IMR-90 (cell line): Measurements from ENCODE around the gene MLF2. TPM values are rescaled to one million over a fixed set of nuclear protein-coding genes. Genes with fewer than 3 reads are reported as not detected.
A peak's percentile ranks its signal among the peaks of the same experiment; 100 is the strongest.

Source experiments
- ATAC-seq: fragments of 200-7000 bp; cut with Tn5 transposase; 2 replicates; pipeline ENCODE4 v1.9.1; 2020; ENCODE audit warnings: low read depth, mild to moderate bottlenecking, moderate library complexity
- BruUV-seq: library from RNA; stranded (reverse); fragments of 400-500 nt; replicated peaks from 2 replicates; lab custom pipeline; 2021; lab: Mats Ljungman, UMichigan
- CTCF ChIA-PET: fragments of 300-600 bp; formaldehyde crosslinking; extraction: SDS; loops from one replicate; lab custom pipeline; 2021; ENCODE audit warnings: antibody characterized with exemption; lab: Yijun Ruan, JAX
- POLR2A ChIA-PET: fragments of 300-600 bp; sonication (Branson Sonifier 250); formaldehyde crosslinking; loops from one replicate; lab custom pipeline; 2022; ENCODE audit warnings: antibody characterized with exemption; ENCODE audit not compliant: unreplicated experiment; lab: Charles Lee
- DNase-seq: peaks from one replicate; pipeline ENCODE4 v3.0.0; 2013
- H2AFZ ChIP-seq: replicated peaks from 2 replicates; pipeline ENCODE3; 2013; ENCODE audit warnings: low read length, mild to moderate bottlenecking; ENCODE audit not compliant: poor library complexity
- H2AK5ac ChIP-seq: 2 replicates; pipeline ENCODE4 v1.6.1; 2013; ENCODE audit warnings: low read depth, low read length, inconsistent platforms
- H2AK9ac ChIP-seq: replicated peaks from 2 replicates; pipeline ENCODE3; 2013; ENCODE audit warnings: mild to moderate bottlenecking, low read depth, low read length, moderate library complexity; ENCODE audit not compliant: poor library complexity
- H2BK120ac ChIP-seq: 2 replicates; pipeline ENCODE4 v1.6.1; 2013; ENCODE audit warnings: low read depth, low read length, inconsistent platforms
- H2BK15ac ChIP-seq: 3 replicates; pipeline ENCODE4 v1.6.1; 2013; ENCODE audit warnings: low read depth, low read length, inconsistent platforms
- H2BK20ac ChIP-seq: 2 replicates; pipeline ENCODE4 v1.6.1; 2013; ENCODE audit warnings: low read depth, mild to moderate bottlenecking, inconsistent platforms, low read length, moderate library complexity
- H2BK5ac ChIP-seq: 2 replicates; pipeline ENCODE4 v1.6.1; 2013; ENCODE audit warnings: mild to moderate bottlenecking, low read depth, low read length, inconsistent platforms; ENCODE audit not compliant: poor library complexity, severe bottlenecking
- H3K14ac ChIP-seq: replicated peaks from 2 replicates; pipeline ENCODE4 v1.6.1; 2013; ENCODE audit warnings: low read depth, low read length, inconsistent platforms
- H3K18ac ChIP-seq: 2 replicates; pipeline ENCODE4 v1.6.1; 2013; ENCODE audit warnings: low read depth, low read length, control low read depth
- H3K23ac ChIP-seq: 2 replicates; pipeline ENCODE4 v1.6.1; 2013; ENCODE audit warnings: low read depth, low read length, inconsistent platforms
- H3K27ac ChIP-seq: 2 replicates; pipeline ENCODE4 v1.5.1; 2013; ENCODE audit warnings: mild to moderate bottlenecking, control low read depth, low read length; ENCODE audit not compliant: insufficient read depth
- H3K27me3 ChIP-seq: 2 replicates; pipeline ENCODE4 v1.6.1; 2013; ENCODE audit warnings: low read length; ENCODE audit not compliant: control insufficient read depth, insufficient read depth
- H3K36me3 ChIP-seq: 2 replicates; pipeline ENCODE4 v1.6.1; 2013; ENCODE audit warnings: low read length, mixed read lengths; ENCODE audit not compliant: control insufficient read depth, insufficient read depth
- H3K4ac ChIP-seq: 2 replicates; pipeline ENCODE4 v1.6.1; 2013; ENCODE audit warnings: low read depth, low read length, inconsistent platforms
- H3K4me1 ChIP-seq: 2 replicates; pipeline ENCODE4 v1.6.1; 2013; ENCODE audit warnings: low read length, mixed read lengths; ENCODE audit not compliant: control insufficient read depth, insufficient read depth
- H3K4me2 ChIP-seq: 2 replicates; pipeline ENCODE4 v1.6.1; 2013; ENCODE audit warnings: low read depth, mild to moderate bottlenecking, control low read depth, low read length, moderate library complexity
- H3K4me3 ChIP-seq: 2 replicates; pipeline ENCODE4 v1.5.1; 2013; ENCODE audit warnings: low read depth, mild to moderate bottlenecking, control low read depth, low read length, moderate library complexity; ENCODE audit not compliant: insufficient read depth
- H3K56ac ChIP-seq: 2 replicates; pipeline ENCODE4 v1.6.1; 2013; ENCODE audit warnings: low read length, inconsistent platforms; ENCODE audit not compliant: insufficient read depth; ENCODE audit errors: extremely low read depth
- H3K79me1 ChIP-seq, 2 experiments: 2 replicates each; pipeline ENCODE4 v1.6.1; 2013; ENCODE audit warnings: low read length in 2 of 2, inconsistent platforms in 1 of 2, low read depth in 1 of 2
- H3K9ac ChIP-seq: 2 replicates; pipeline ENCODE4 v1.6.1; 2013; ENCODE audit warnings: low read depth, low read length, control low read depth
- H3K9me1 ChIP-seq: 2 replicates; pipeline ENCODE4 v1.6.1; 2013; ENCODE audit warnings: low read length, inconsistent platforms; ENCODE audit not compliant: insufficient read depth
- H3K9me3 ChIP-seq: 2 replicates; pipeline ENCODE4 v1.6.1; 2013; ENCODE audit warnings: low read length; ENCODE audit not compliant: control insufficient read depth, insufficient read depth
- H4K20me1 ChIP-seq: 2 replicates; pipeline ENCODE4 v1.6.1; 2013; ENCODE audit warnings: low read length, inconsistent platforms; ENCODE audit not compliant: insufficient read depth
- H4K5ac ChIP-seq: 2 replicates; pipeline ENCODE4 v1.6.1; 2013; ENCODE audit warnings: mild to moderate bottlenecking, low read depth, low read length, control low read depth
- H4K8ac ChIP-seq, 2 experiments: 2 replicates each; pipeline ENCODE4 v1.6.1; 2013; ENCODE audit warnings: low read depth in 2 of 2, low read length in 2 of 2, control low read depth in 1 of 2, inconsistent platforms in 1 of 2
- H4K91ac ChIP-seq: 2 replicates; pipeline ENCODE4 v1.6.1; 2013; ENCODE audit warnings: low read depth, low read length, inconsistent platforms; ENCODE audit not compliant: insufficient read depth
- BHLHE40 ChIP-seq: fragments of 150-350 bp; IDR thresholded peaks from 2 replicates; pipeline ENCODE4 v1.6.1; 2016; ENCODE audit warnings: mild to moderate bottlenecking, low read depth, low read length
- CEBPB ChIP-seq: IDR thresholded peaks from 2 replicates; pipeline ENCODE4 v1.6.1; 2012; ENCODE audit warnings: low read depth, low read length, improper control_type of control experiment
- CHD1 ChIP-seq: IDR thresholded peaks from 2 replicates; pipeline ENCODE4 v1.6.1; 2012; ENCODE audit warnings: low read depth, low read length, improper control_type of control experiment
- CTCF ChIP-seq: conservative IDR thresholded peaks from 2 replicates; pipeline ENCODE4 v1.5.1; 2012; ENCODE audit warnings: mild to moderate bottlenecking, low read depth, low read length, improper control_type of control experiment
- ELK1 ChIP-seq: fragments of 150-350 bp; IDR thresholded peaks from 2 replicates; pipeline ENCODE4 v1.6.1; 2016; ENCODE audit warnings: low read depth, mild to moderate bottlenecking, low read length, moderate library complexity, borderline replicate concordance
- MAFK ChIP-seq: IDR thresholded peaks from 2 replicates; pipeline ENCODE4 v1.6.1; 2012; ENCODE audit warnings: low read depth, low read length, improper control_type of control experiment
- MAZ ChIP-seq: IDR thresholded peaks from 2 replicates; pipeline ENCODE4 v1.6.1; 2012; ENCODE audit warnings: low read depth, mild to moderate bottlenecking, low read length, improper control_type of control experiment, moderate library complexity, borderline replicate concordance
- MXI1 ChIP-seq: IDR thresholded peaks from 2 replicates; pipeline ENCODE4 v1.6.1; 2012; ENCODE audit warnings: low read depth, mild to moderate bottlenecking, low read length, moderate library complexity, borderline replicate concordance
- NFE2L2 ChIP-seq: fragments of 150-350 bp; IDR thresholded peaks from 2 replicates; pipeline ENCODE4 v1.6.1; 2016; ENCODE audit warnings: low read depth, mild to moderate bottlenecking, low read length
- POLR2A ChIP-seq: IDR thresholded peaks from 2 replicates; pipeline ENCODE4 v1.6.1; 2012; ENCODE audit warnings: mild to moderate bottlenecking, low read depth, low read length
- RAD21 ChIP-seq: IDR thresholded peaks from 2 replicates; pipeline ENCODE4 v1.6.1; 2012; ENCODE audit warnings: low read length, improper control_type of control experiment
- RFX5 ChIP-seq: IDR thresholded peaks from 2 replicates; pipeline ENCODE4 v1.8.0; 2012; ENCODE audit warnings: low read depth, mild to moderate bottlenecking, low read length, moderate library complexity
- SMC3 ChIP-seq: fragments of 150-350 bp; IDR thresholded peaks from 2 replicates; pipeline ENCODE4 v1.6.1; 2016; ENCODE audit warnings: low read depth, mild to moderate bottlenecking, antibody characterized with exemption, low read length, moderate library complexity
- USF2 ChIP-seq: fragments of 150-350 bp; IDR thresholded peaks from 2 replicates; pipeline ENCODE4 v1.6.1; 2017; ENCODE audit warnings: mild to moderate bottlenecking, antibody characterized with exemption, low read length, low read depth
- WGBS, 2 experiments: methylation state at CpG; one replicate each; pipeline versions ENCODE4 v1.1.5 to v1.1.7; 2013; ENCODE audit warnings: missing lambda C conversion rate in 2 of 2; ENCODE audit not compliant: insufficient read length in 1 of 2; ENCODE audit errors: extremely low coverage in 2 of 2; 5-methylcytosine and 5-hydroxymethylcytosine counted together
- dilution Hi-C: fragments of 300-500 bp; cut with HindIII; formaldehyde crosslinking; loops from one replicate; pipeline ENCODE4 v1.14.3; 2018; ENCODE audit warnings: low sequenced_read_pairs; ENCODE audit not compliant: unreplicated experiment
- in situ Hi-C: fragments of 300-500 bp; cut with MboI; formaldehyde crosslinking; loops from 3 replicates; pipeline ENCODE4 v1.14.3; 2019; ENCODE audit warnings: low sequenced_read_pairs, inconsistent platforms, mixed read lengths
- intact Hi-C: fragments of 100-400 bp; cut with micrococcal nuclease; formaldehyde crosslinking; loops from 2 replicates; pipeline ENCODE4 v1.10.0; 2022
- polyA plus RNA-seq, 3 experiments: library from polyadenylated mRNA; depleted of rRNA; stranded (reverse); fragments of >200 nt; gene quantifications; 2 replicates each; pipeline ENCODE4 v1.2.3, GENCODE V29; 2012; ENCODE audit warnings: low replicate concordance in 1 of 3
- total RNA-seq: library from RNA; depleted of rRNA; stranded (reverse); fragments of >200 nt; gene quantifications from 2 replicates; pipeline ENCODE4 v1.2.3, GENCODE V29; 2012

The MLF2 gene
- total and polyA plus RNA-seq, 2 of the 4 experiments (the other 2 are of a cell fraction), result 236 to 403 TPM

- Histone ChIP-seq H3K4me1 (peaks cover 22% of the 10 kb centered on the region), H3K36me3 (peaks cover 17% of the 10 kb centered on the region), H2BK15ac (no peak overlapping the region), H2BK5ac (peak overlapping the region; percentile 59), H3K14ac (peak overlapping the region; percentile 90), H4K91ac (peak overlapping the region; percentile 74), H3K4ac (peak overlapping the region; percentile 93), H4K8ac (peak overlapping the region in 1 of 2 experiments; percentile 35; a peak in 2 of 4 replicates), H3K79me1 (peaks cover 25 to 69% of the 10 kb centered on the region in 2 experiments), H2BK20ac (no peak overlapping the region), H3K9me1 (peaks cover 23% of the 10 kb centered on the region), H3K23ac (peak overlapping the region; percentile 97), H3K4me2 (peak overlapping the region; percentile 83), H2AK5ac (peak overlapping the region; percentile 86), H3K27ac (peak overlapping the region; percentile 79), H3K27me3 (no peaks in the 10 kb centered on the region), H3K9me3 (no peaks in the 10 kb centered on the region), H3K56ac (0 out of 2 replicates have a peak overlapping the region, but pooled peaks have one; percentile 79), H3K9ac (peak overlapping the region; percentile 73), H3K18ac (peak overlapping the region; percentile 49), H2AK9ac (peak overlapping the region; percentile 98), H3K4me3 (peak overlapping the region; percentile 67), H2AFZ (peak overlapping the region; percentile 85), H4K20me1 (peaks cover 35% of the 10 kb centered on the region), H2BK120ac (peak overlapping the region; percentile 59; the same call in 1 of the 2 replicates), H4K5ac (peak overlapping the region; percentile 52)
- intact Hi-C loops (loop anchor here (10.0 kb wide), 1 partner anchor 152 kb away; no protein-coding TSS in a partner anchor), dilution Hi-C loops (no loop called here), in situ Hi-C loops (no loop called here)
- no TSS peak for BruUV-seq
- 0% methylated on average over 66 of the region's 88 CpGs; no CpG with 5 or more reads in 1 of the 2 experiments for WGBS, 2 experiments
- peak; percentile 38 for ATAC-seq
- DNase-seq, result peak; percentile 64
- POLR2A ChIA-PET, result interaction anchor here (0.6 to 2.5 kb wide), 6 partner anchors 8 to 254 kb away, joined by 3 to 21 read pairs (median 4); partner anchors contain the start of genes GPR162 and MLF2
- CTCF ChIA-PET, result interaction anchor here (0.6 to 3.2 kb wide), 5 partner anchors 11 to 58 kb away, joined by 3 to 27 read pairs (median 4); partner anchors contain the start of genes CD4 and MLF2
- TF ChIP-seq MAFK, result no peak
- TF ChIP-seq BHLHE40, result no peak
- peak; percentile 87 for TF ChIP-seq MAZ
- TF ChIP-seq RAD21, result peak; percentile 51
- no peak for TF ChIP-seq POLR2A
- TF ChIP-seq ELK1, result no peak
- TF ChIP-seq NFE2L2, result no peak
- TF ChIP-seq RFX5, result no peak
- TF ChIP-seq USF2, result no peak
- TF ChIP-seq MXI1, result 0 out of 2 replicates have a peak, but pooled peaks have one; percentile 64
- TF ChIP-seq CTCF, result peak; percentile 84
- TF ChIP-seq CEBPB, result no peak
- no peak for TF ChIP-seq CHD1
- TF ChIP-seq SMC3, result peak; percentile 39
Observed at GRCh38 chr12:6766651-6767349, 13.9 kb upstream of the MLF2 start.
